ENCODE data around the gene CHD1L.
A peak's percentile ranks its signal among the peaks of the same experiment; 100 is the strongest.
"Not testable (repeated sequence)": the region's sequence is repeated elsewhere in the genome, so short reads cannot be mapped to it uniquely, and the experiment has no call there.

The CHD1L gene

DNA sequence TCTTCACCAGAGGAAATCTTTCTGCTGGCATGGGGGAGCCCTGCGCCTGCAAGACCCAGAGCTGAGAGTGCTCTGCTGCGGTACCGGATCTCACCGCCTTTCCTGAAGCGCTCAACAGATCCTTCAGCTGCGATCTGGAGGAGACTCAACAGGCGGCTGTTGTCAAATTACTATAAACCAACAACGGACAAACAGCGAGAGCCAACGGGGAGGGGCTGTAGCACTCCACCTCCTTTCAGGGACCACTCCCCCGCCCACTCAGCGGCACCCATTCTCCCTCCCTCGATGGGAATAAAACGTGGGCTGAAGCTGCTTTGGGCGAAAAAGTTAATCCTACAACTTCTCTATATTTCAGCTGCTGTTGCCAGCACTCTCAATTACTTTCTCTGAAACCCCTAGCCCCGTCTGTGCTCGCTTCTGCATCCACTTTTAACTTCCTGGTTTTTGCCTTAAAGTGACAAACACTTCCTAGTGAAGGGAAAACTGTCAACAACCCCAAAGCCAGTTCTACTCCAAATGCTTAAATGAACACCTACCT lies 17.2 kb upstream of the CHD1L start, which contains the start of gene FMO5:
FMO5 (minus strand) TSS at position 147 of the 538 bp plus-strand sequence. CDS start 310 bp downstream, outside the sequence.
- TF ChIP-seq CTCF (IDR thresholded peaks at IDR 0.05; ENCODE audit: low read depth, low read length) = peak; percentile 10
- peak within 1 kb of the TSS; percentile 68 for H3K4me3 ChIP-seq (ENCODE audit: low read depth, low read length)
- in situ Hi-C loops (cut with HindIII; ENCODE audit: low sequenced_read_pairs) = no loop called here

DNA sequence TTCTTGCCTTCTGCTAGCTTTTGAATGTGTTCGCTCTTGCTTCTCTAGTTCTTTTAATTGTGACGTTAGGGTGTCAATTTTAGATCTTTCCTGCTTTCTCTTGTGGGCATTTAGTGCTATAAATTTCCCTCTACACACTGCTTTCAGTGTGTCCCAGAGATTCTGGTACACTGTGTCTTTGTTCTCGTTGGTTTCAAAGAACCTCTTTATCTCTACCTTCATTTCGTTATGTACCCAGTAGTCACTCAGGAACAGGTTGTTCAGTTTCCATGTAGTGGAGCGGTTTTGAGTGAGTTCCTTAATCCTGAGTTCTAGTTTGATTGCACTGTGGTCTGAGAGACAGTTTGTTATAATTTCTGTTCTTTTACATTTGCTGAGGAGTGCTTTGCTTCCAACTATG lies 11.5 kb upstream of the CHD1L start:
- H3K4me3 ChIP-seq (ENCODE audit: low read depth, low read length); in situ Hi-C loops (cut with HindIII; ENCODE audit: low sequenced_read_pairs); DNase-seq (ENCODE audit: low read depth, low spot score): not testable (repeated sequence)

More for the DNA sequence above, 17.2 kb upstream of the CHD1L start, which contains the start of gene FMO5:
- DNase-seq (ENCODE audit: low read depth, low spot score) = peak; percentile 54

DNA sequence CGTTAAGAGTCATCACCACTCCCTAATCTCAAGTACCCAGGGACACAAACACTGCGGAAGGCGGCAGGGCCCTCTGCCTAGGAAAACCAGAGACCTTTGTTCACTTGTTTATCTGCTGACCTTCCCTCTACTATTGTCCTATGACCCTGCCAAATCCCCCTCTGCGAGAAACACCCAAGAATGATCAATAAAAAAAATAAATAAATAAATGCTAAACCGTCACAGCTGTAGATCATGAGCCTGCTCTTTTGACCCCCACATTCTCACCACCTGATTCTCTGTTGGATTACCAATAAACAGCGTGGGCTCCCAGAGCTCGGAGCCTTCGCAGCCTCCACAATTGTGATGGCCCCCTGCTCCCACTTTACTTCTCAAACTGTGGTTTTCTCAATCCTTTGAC lies 8.6 kb upstream of the CHD1L start:
- H3K4me3 ChIP-seq (ENCODE audit: low read depth, low read length); DNase-seq (ENCODE audit: low read depth, low spot score); in situ Hi-C loops (cut with HindIII; ENCODE audit: low sequenced_read_pairs): not testable (repeated sequence)

DNA sequence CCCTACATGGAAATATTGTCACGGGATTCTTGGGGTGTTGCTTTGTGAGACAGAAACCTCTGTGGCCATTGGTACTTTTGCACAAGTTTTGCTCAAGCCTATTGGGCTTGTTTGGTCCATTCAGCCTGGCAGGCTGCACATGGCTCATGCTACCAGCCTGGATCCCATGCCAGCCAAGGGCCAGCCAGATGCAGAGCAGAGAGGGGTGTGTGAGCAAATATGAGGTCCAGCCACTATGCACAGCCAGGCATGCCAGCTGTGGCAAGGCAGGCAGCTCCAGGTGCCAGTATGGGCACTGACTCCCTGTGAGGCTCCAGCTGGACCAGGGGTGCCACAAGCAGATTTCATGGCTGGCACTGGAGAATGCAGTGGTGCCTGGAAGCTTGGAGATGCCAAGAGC lies 6.7 kb upstream of the CHD1L start:
- TF ChIP-seq CTCF (IDR thresholded peaks at IDR 0.05; ENCODE audit: low read depth, low read length) = no peak
- in situ Hi-C loops (cut with HindIII; ENCODE audit: low sequenced_read_pairs) = no loop called here
- no peak overlapping the region for H3K4me3 ChIP-seq (ENCODE audit: low read depth, low read length)
- DNase-seq (ENCODE audit: low read depth, low spot score) = no peak

- in situ Hi-C loops (cut with HindIII; ENCODE audit: low sequenced_read_pairs) = no loop called here
- no peak overlapping the region for H3K4me3 ChIP-seq (ENCODE audit: low read depth, low read length)
- TF ChIP-seq CTCF (IDR thresholded peaks at IDR 0.05; ENCODE audit: low read depth, low read length) = no peak
- DNase-seq (ENCODE audit: low read depth, low spot score) = no peak
Measured at GRCh38 chr1:147236448-147236847, 6.0 kb upstream of the CHD1L start.

DNA sequence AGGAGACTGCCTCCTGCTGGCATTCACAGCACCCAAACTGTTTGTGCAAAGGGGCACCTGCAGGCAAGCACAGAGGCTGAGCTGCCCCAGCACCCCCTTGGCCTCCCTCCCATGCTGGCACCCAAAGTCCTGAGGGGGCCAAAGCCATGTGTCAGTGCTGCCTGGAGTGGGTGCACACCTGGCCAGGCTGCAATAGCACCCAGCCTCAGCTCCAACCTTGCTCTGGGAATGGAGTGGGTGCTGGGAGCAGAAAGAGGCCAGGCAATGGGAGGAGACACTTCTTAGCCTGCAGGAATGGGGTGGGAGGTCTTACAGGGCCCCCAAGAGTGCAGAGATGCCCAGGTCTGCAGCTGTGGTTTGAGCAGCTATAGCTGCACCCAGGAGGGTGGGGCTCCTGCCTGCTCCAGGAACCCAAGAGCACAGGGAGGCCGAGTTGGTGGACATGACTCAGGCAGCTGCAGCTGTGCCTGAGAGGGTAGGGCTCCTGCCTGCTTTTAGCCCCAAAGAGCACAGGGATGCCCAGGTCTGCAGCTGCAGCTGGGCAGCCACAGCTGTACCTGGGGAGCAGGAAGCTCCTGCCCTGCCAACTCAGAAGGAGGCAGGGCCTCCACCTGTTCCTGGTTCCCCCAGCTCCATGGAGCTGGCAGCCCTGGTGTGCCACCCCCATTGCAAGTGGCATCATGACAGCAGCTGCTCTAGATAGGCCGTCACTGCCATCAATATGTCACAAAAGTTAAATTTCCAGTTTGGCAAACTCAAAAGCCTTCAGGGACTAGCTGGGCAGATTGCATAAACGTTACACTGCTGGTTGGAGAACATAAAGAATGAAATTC lies 5.3 kb upstream of the CHD1L start:
- no peak for TF ChIP-seq CTCF (IDR thresholded peaks at IDR 0.05; ENCODE audit: low read depth, low read length)
- H3K4me3 ChIP-seq (ENCODE audit: low read depth, low read length) = no peak overlapping the region
- in situ Hi-C loops (cut with HindIII; ENCODE audit: low sequenced_read_pairs) = no loop called here
- DNase-seq (ENCODE audit: low read depth, low spot score) = no peak

- TF ChIP-seq CTCF (IDR thresholded peaks at IDR 0.05; ENCODE audit: low read depth, low read length) = no peak
- in situ Hi-C loops (cut with HindIII; ENCODE audit: low sequenced_read_pairs) = no loop called here
- H3K4me3 ChIP-seq (ENCODE audit: low read depth, low read length) = no peak overlapping the region
- no peak for DNase-seq (ENCODE audit: low read depth, low spot score)
Measured at GRCh38 chr1:147238053-147238902, 4.2 kb upstream of the CHD1L start.
